Activated gamma-delta T cell treated with anti-CD3 and anti-CD28 coated beads, Interleukin-2, amount 50 U/mL, for 16 hours (primary cell): ENCODE results near the gene MCU.
"Not testable (repeated sequence)": the region's sequence is repeated elsewhere in the genome, so short reads cannot be mapped to it uniquely, and the experiment has no call there.

Experiments
- DNase-seq: peaks from one replicate; pipeline ENCODE4 v3.0.0-alpha.2; 2020; ENCODE audit warnings: low read depth

Gene MCU

DNA sequence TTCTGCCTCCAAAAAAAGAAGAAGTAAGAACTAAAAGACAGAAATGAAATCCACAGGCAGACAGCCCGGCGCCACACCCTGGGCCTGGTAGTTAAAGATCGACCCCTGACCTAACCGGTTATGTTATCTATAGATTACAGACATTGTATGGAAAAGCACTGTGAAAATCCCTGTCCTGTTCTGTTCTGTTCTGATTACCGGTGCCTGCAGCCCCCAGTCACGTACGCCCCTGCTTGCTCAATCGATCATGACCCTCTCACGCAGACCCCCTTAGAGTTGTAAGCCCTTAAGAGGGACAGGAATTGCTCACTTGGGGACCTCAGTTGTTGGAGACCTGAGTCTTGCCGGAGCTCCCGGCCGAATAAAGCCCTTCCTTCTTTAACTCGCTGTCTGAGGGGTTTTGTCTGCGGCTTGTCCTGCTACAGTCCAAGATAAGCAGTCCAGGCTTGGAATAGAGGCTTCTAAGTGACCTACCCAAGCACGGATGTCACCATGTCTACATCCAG lies 212.1 kb downstream of the MCU start:
- not testable (repeated sequence) for DNase-seq

DNA sequence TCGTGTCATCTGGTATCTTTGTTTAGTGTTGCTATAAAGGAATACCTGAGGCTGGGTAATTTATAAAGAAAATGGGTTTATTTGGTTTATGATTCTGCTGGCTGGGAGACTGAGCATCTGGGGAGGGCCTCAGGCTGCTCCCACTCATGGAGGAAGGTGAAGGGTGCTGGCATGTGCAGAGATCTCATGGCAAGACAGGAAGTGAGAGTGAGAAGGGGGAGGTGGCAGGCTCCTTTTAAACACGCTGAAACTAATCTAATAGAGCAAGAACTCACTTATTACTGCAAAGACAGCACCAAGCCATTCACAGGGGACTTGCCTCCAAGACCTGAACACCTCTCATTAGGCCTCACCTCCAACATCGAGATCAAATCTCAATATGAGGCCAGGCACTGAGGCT lies 212.9 kb downstream of the MCU start:
- no peak for DNase-seq

DNA sequence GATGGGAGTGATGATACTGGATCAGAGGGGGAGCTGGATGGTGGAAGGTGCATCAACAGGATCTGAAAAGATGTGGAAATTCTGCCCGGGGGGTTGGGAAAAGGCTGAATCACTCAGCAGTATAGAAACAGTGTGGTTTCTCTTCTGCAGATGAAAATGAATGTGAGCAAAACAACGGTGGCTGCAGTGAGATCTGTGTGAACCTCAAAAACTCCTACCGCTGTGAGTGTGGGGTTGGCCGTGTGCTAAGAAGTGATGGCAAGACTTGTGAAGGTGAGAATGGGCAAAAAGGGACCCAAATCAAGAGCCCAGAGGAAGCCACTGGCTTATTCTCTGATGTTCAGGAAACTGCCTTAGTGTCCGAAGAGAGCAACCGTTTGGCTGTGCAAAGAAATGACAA lies 214.5 kb downstream of the MCU start:
- DNase-seq = no peak

DNA sequence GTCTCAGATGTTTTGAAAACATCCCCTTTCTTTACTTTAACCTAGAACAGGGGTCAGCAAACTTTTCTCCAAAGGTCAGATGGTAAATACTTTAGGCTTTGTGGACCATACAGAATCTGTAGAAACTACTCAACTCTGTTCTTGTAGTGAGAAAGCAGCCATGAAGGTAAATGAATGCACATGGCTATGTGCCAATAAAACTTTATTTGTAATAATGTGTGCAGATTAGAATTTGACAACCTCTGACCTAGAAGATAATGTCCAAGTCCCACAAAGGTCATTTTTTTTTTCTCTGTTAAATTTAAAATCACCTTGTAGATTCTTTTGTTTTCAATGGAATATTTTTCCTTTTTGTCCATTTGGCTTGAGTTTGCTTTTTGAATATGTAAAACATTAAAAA lies 218.8 kb downstream of the MCU start:
- DNase-seq = no peak

DNA sequence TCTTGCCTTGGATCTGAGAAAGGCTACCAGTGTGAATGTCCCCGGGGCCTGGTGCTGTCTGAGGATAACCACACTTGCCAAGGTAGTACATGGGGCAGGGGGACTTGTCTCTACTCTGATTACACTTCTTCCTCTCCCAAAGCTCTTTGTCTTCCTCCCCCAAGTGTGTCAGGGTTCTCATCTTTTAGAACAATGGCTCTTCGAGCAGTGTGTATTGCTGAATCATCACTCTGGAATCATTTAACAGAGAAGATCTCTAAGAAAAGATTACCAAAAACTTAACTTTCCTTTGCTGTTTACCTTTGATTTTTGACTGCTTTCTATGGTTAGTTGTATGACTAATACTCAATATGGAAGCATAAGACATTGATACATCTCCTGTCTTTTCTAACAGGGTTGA lies 219.8 kb downstream of the MCU start:
- DNase-seq = no peak

DNA sequence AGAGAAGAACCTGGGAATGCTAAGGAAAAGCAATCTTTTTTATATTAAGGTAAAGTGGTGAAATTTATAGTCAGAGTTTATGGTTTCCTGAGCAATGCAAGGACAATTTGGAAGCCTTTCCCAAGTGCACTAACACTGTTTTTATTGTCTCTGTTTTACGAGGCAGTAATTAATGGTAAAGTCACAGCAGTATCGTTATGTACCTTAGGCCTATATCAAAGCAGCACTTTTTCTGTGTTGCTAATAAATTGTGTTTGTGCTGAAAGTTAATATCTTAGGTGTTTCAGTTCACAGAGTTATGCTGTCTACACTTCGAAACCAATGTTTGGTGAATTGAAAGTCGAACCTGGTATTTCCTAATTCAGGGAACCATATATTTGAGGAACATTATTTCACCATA lies 220.8 kb downstream of the MCU start:
- no peak for DNase-seq

DNA sequence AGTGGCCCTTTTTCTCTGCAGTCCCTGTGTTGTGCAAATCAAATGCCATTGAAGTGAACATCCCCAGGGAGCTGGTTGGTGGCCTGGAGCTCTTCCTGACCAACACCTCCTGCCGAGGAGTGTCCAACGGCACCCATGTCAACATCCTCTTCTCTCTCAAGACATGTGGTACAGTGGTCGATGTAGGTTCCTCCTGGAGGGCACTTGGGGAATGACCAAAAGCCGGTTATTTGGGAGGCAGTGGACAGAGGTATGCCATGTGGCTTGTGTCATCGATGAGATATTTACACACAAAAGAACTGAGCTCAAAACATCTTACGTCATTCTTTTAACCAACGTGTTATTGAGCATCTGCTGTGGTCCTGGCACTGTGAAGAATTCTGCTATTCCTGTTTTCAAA lies 221.3 kb downstream of the MCU start:
- no peak for DNase-seq

DNA sequence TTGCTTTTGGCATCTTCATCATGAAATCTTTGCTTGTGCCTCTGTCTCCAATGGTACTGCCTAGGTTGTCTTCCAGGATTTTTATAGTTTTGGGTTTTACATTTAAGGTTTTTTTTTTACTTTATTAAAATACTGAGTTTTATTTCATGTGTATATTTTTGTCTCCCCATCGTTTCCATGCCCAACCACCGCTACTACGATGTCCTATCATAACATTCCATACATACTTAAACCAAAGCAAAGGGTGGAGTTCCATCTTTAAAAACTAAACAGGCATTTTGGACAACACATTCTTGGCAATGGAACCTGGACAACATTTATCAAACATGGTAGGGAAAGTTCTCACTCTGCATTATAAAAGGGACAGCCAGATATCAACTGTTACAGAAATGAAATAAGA lies 225.3 kb downstream of the MCU start:
- not testable (repeated sequence) for DNase-seq

DNA sequence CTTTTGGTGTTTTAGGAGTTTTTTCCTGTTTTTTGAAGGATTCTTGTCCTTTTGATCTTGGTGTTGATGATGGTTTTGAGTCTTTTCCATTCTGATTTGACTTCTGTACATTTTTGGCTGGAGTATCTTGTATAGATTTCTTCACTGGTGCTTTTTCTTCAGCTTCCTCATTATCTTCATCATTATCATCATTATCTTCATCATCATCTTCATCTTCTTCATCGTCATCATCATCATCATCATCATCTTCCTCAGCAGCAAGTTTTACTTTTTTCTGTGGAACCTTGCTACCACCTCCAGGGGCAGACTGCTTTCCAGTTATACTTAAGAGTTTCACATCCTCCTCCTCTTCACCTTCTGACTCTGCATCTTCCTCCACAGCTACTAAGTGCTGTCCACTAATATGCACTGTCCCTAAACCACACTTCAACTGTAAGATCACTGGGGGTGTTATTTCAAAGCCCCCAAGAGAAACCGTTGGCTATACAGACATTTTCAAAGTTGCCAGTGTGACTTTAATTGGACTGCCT lies 225.9 kb downstream of the MCU start:
- not testable (repeated sequence) for DNase-seq

DNA sequence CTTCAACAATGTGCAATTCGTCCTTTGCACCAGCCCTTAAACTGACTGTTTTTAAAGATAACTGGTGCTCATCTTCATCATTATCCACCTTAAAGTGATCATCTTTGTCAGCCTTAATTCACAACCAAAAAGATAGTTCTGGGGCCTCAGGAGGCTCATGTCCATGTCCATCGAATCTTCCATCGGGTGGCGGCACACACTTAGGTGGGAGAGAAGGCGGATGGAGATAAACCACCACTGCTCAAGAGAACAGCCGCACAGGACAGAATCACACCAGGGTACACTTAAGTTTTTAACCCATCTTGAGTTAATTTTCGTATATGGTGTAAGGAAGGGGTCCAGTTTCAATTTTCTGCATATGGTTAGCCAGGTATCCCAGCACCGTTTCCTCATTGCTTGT lies 226.4 kb downstream of the MCU start:
- no peak for DNase-seq

DNA sequence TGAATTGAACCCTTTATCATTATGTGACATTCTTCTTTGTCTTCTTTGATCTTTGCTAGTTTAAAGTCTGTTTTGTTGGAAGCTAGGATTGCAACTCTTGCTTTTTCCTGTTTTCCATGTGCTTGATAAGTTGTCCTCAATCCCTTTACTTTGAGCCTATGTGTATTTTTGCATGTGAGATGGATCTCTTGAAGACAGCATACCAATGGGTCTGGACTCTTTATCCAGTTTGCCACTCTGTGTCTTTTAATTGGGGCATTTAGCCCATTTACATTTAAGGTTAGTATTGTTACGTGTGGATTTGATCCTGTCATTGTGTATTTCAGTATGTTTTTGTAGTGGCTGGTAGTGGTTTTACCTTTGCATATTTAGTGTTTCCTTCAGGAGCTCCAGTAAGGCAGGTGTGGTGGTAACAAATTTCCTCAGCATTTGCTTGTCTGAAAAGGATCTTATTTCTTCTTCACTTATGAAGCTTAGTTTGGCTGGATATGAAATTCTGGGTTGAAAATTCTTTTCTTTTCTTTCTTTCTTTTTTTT lies 229.3 kb downstream of the MCU start:
- not testable (repeated sequence) for DNase-seq

DNA sequence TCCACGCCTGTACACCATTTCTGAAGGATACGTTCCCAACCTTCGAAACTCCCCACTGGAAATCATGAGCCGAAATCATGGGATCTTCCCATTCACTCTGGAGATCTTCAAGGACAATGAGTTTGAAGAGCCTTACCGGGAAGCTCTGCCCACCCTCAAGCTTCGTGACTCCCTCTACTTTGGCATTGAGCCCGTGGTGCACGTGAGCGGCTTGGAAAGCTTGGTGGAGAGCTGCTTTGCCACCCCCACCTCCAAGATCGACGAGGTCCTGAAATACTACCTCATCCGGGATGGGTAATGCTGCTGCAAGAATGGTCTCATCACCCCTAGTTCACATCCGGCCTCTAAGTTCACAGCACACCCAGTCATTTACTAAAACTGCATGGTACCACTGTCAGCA lies 232.4 kb downstream of the MCU start:
- no peak for DNase-seq

DNA sequence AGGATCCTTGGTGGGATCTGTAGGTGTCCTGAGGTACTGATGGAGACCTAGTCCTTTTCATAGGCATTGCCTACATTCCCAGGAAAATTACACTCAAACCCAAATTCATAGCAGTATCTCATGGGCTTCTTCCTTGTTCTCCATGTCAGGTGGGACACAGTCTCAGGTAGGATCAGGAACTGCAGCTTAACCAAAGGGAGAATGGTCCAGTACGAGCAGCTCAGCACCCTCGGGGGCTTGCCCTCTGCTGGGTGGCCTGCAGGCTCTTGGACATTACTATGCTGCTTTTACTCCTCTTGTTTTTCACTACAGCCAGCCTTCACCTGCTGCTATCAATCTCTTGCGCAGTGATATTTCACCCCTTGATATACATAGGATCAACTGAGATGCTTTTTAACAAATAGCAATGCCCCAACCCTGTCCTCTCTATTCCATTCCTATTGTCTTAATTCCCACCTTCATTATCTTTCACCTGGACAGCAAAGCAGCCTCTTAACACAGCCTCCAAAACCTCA lies 234.1 kb downstream of the MCU start:
- DNase-seq = no peak

DNA sequence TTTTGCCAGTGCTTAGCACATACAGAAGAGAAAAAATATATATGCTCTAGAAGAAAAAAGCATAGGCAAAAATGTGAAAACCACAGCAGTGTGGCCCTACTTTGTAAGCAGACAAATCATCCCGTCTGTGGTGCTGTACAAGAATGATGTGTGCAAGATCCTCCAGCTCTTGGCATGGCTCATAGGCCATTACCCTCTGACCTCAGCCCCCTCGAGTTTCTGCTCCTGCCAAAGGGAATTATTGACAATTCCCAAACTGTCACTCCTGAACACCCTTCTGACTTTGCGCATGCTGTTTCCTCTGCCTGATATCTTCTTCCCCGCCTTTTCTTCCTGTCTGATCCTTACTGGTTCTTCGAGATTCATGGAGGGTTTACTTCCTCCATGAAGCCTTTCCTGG lies 235.5 kb downstream of the MCU start:
- DNase-seq = no peak

DNA sequence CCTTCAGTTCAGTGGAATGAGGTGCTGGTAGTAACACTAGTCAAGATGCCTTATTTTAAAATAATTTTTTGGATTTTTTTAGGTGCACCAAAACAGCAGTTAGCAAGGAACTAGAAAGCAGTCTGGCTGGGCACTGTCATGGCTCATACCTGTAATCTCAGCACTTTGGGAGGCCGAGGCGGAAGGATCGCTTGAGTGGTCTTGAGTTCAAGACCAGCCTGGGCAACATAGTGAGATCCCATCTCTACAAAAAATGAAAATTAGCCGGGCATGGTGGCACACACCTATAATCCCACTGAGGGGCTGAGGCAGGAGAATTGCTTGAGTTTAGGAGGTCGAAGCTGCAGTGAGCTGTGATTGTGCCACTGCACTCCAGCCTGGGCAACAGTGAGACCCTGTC lies 236.9 kb downstream of the MCU start:
- no peak for DNase-seq

DNA sequence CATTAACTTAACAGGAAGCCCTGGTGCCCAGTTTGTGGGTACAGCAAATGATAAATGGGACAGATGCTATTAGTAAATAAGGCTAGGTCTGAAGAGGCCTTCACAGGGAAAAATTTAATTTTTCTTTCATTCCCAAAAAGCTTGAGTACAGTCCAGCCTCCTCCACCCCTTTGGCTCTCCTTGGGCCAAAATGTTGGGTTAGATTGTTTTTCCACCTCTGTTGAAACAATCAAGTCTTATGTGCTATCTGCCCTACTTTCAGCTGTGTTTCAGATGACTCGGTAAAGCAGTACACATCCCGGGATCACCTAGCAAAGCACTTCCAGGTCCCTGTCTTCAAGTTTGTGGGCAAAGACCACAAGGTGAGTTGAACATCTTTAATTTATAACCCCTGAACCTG lies 238.3 kb downstream of the MCU start:
- no peak for DNase-seq

DNA sequence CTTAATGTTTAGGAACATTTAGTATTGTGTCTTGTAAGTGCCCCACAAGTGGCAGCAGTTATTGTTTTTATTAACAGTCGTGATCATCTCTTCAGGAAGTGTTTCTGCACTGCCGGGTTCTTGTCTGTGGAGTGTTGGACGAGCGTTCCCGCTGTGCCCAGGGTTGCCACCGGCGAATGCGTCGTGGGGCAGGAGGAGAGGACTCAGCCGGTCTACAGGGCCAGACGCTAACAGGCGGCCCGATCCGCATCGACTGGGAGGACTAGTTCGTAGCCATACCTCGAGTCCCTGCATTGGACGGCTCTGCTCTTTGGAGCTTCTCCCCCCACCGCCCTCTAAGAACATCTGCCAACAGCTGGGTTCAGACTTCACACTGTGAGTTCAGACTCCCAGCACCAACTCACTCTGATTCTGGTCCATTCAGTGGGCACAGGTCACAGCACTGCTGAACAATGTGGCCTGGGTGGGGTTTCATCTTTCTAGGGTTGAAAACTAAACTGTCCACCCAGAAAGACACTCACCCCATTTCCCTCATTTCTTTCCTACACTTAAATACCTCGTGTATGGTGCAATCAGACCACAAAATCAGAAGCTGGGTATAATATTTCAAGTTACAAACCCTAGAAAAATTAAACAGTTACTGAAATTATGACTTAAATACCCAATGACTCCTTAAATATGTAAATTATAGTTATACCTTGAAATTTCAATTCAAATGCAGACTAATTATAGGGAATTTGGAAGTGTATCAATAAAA lies 240.5 kb downstream of the MCU start:
- DNase-seq = no peak

DNA sequence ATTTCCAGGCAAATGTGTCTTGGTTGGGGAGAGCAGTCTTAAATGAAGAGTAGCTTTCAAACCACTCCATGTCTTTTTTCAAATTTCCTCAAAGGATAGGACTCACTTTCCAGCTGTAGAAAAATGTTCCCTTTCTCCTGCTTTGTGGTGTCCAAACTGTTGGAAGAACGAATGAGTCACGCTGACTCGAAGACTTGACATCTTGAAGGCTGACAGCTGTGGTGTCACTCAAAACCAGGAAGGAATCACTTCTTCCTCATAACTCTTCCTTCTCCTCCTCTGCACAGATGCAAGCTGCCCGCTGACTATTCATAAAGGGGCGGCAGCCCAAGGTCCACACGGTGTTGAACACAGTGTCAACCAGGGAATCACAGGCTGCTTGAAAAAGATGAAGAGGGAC lies 243.4 kb downstream of the MCU start:
- no peak for DNase-seq
